ACHN (cell line): Measurements from ENCODE around the gene DAPK1.
"Not testable (repeated sequence)": the region's sequence is repeated elsewhere in the genome, so short reads cannot be mapped to it uniquely, and the experiment has no call there.

ENCODE experiments used
- DNase-seq: peaks from one replicate; pipeline ENCODE4 v3.0.0-alpha.2; 2015
- in situ Hi-C: cut with HindIII; loops from 2 replicates; pipeline ENCODE4 v1.10.0; 2017; ENCODE audit warnings: low sequenced_read_pairs, low pct_ligation_motif_present, low pct_unique_long_range_greater_than_20kb

The DAPK1 gene

DNA sequence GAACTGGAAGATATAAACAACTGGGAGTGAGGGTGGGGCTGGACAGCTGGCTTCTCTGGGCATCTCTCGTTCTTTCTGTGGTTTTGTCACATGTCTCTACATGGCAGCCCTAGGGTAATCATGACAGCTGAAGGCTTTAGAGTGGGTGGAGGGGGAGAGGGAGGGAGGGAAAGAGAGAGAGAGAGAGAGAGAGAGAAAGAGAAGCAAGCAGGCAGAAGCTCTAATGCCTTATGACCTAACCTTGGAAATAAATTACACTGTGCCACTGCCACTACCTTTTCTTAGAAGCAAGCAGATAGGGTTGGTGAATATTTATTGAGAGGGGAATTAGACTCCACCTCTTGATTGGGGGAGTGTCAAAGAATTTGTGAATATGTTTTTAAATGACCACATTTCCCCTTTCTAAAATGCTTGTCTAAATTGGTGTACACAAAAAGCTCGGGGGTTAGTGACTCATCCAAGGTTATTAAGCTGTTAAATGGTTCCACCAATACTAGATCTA lies 2.6 kb upstream of the DAPK1 start:
- in situ Hi-C loops = no loop called here
- DNase-seq = no peak

DNA sequence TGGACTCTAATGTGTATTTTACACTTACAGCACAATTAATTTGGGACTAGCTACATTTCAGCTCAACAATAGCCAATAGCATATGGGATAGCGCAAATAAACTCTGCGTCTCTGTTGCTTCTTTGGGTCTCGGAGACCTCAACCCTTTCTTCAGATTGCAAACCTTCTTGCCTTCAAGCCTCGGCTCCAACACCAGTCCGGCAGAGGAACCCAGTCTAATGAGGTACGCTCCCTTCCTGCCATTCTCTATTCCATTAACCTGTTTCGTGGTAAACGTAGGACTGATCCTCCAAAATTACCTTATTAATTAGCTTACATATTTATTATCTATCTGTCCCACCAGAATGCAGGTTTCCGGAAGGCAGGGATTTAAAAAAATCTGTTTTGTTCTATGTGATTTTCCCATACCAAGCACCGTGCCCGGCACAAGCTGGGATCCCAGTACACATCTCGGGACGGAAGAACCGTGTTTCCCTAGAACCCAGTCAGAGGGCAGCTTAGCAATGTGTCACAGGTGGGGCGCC lies 525 bp upstream of the DAPK1 start:
- in situ Hi-C loops = no loop called here
- DNase-seq = no peak

DNA sequence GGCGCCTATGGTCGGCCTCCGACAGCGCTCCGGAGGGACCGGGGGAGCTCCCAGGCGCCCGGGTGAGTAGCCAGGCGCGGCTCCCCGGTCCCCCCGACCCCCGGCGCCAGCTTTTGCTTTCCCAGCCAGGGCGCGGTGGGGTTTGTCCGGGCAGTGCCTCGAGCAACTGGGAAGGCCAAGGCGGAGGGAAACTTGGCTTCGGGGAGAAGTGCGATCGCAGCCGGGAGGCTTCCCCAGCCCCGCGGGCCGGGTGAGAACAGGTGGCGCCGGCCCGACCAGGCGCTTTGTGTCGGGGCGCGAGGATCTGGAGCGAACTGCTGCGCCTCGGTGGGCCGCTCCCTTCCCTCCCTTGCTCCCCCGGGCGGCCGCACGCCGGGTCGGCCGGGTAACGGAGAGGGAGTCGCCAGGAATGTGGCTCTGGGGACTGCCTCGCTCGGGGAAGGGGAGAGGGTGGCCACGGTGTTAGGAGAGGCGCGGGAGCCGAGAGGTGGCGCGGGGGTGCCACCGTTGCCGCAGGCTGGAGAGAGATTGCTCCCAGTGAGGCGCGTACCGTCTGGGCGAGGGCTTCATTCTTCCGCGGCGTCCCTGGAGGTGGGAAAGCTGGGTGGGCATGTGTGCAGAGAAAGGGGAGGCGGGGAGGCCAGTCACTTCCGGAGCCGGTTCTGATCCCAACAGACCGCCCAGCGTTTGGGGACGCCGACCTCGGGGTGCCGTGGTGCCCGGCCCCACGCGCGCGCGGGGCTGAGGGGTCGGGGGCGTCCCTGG lies 561 bp downstream of the DAPK1 start:
- peak; percentile 53 for DNase-seq
- in situ Hi-C loops = no loop called here

DNA sequence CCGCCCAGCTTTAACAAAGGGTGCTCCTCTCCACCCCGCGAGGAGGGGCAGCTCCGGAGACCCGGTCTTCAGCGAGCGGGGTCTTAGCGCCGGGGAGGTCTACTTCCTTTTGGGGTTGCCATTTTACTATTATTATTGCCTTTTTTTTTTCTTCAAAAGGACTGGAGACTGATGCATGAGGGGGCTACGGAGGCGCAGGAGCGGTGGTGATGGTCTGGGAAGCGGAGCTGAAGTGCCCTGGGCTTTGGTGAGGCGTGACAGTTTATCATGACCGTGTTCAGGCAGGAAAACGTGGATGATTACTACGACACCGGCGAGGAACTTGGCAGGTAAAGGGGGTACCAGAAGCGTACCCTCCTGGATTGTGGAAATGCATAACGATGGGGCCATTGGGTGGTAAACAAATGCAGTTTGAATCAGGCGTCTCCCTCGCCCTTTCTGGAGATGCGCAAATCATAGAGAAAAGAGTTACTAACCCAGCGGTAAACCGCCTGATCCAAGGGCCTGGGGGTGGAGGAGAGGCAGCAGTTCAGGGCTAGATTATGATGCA lies 1.2 kb downstream of the DAPK1 start:
- in situ Hi-C loops = no loop called here
- DNase-seq = no peak

GRCh38 chr9:87499424-87500017 lies 1.9 kb downstream of the DAPK1 start:
- in situ Hi-C loops = no loop called here
- DNase-seq = no peak

DNA sequence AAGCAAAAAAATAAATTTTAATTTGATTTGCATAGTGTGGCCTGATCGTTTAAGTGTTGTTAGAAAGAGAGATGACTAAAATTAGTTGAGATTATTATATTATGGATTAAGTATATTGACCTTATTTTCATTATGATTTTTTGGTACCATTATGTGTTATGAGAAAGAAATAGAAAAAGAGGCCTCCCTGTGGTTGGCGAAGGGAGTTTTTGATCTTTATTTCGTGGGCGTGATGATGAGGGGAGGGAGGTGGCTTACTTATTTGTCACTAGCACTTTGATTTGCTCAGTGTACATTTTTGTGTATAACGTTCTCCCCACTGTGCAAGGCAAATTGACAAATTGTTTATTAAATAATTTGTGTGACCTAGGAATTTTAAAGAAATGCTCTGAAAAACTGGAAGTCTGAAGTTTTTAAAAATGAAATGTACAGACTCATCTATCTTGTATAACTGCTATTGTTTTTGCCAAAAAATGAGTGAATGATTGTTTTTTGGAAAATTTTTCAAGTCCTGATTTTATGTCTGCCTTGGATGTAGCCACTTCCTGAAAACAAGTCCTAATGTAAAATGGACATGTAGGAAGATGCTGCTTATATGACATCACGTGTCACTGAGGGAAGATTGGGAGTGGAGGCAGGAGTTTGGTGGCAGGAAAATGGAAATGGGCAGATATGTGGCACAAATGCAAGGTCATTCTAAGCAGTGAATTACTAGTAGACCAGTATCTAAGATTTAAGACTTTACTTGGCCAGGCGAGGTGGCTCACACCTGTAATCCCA lies 3.0 kb downstream of the DAPK1 start:
- DNase-seq = no peak
- in situ Hi-C loops = no loop called here

- DNase-seq, in situ Hi-C loops: not testable (repeated sequence)
Observed at GRCh38 chr9:87501271-87501656, 3.6 kb downstream of the DAPK1 start.

GRCh38 chr9:87501806-87502205 lies 4.1 kb downstream of the DAPK1 start:
- in situ Hi-C loops = no loop called here

DNA sequence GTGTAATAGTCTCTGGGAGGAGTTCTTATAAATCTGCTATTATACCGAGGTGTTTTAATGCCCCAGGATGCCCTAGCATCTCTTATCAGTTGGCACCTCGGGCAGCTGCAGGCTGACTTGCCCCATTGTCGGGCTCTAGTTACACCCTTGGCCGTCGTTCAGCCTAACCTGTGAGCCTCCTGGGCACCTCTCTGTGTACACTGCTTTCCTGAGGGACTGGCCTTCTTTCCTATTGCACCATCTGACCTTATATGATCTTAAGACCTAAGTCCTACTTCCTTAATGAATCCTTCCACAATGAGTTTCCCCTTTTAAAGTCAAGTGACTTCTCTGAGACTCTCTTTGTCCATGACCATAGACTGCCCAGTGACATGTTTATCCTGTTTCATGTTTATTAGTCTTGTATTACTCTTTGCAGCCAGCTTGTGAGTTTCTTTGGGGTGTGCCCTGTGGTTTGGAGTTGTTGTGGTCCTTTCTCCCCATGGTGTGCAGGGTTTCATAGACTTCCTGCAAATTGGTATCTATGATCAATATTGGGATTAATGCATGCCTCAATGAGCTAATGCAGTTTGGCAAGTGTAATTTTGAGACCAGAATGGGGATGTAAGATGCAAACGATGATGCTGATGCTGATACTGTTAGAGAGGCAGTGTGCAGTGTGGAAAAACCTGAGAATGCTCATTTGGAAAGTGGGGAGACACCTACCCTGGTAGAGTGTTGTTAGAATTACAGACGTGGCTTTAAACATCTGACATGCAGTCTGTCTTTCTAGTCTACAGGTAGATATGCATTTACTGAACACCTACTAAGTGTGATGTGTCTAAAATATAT lies 4.9 kb downstream of the DAPK1 start:
- in situ Hi-C loops = no loop called here
- no peak for DNase-seq

More at GRCh38 chr9:87501806-87502205, 4.1 kb downstream of the DAPK1 start:
- DNase-seq = no peak

DNA sequence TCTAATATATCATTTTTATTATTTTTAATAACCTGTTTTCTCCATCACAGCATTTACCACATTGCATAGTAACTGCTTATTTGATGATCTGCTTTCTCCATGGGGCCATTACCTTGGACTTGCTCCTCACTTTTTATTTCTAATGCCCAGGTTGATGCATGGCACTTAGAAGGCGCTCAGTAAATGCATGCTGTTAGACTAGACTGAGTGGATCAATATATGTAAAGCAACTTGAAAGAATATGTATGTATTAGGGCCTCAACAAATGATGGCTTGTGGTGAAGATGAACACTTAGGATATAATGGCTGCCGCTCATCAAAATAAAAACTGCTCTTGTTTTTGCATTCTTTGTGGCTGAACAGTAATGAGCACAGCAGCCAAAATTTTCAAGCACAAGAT lies 5.8 kb downstream of the DAPK1 start:
- DNase-seq = no peak
- in situ Hi-C loops = no loop called here

- DNase-seq = no peak
- in situ Hi-C loops = no loop called here
Observed at GRCh38 chr9:87503927-87504326, 6.3 kb downstream of the DAPK1 start.

- DNase-seq = no peak
- in situ Hi-C loops = no loop called here
Observed at GRCh38 chr9:87504938-87505337, 7.3 kb downstream of the DAPK1 start.

GRCh38 chr9:87505869-87506678 lies 8.4 kb downstream of the DAPK1 start:
- in situ Hi-C loops = no loop called here
- no peak for DNase-seq

GRCh38 chr9:87507576-87507975 lies 9.9 kb downstream of the DAPK1 start:
- no peak for DNase-seq
- in situ Hi-C loops = no loop called here

GRCh38 chr9:87510252-87510683 lies 12.6 kb downstream of the DAPK1 start:
- in situ Hi-C loops = no loop called here
- DNase-seq = no peak

DNA sequence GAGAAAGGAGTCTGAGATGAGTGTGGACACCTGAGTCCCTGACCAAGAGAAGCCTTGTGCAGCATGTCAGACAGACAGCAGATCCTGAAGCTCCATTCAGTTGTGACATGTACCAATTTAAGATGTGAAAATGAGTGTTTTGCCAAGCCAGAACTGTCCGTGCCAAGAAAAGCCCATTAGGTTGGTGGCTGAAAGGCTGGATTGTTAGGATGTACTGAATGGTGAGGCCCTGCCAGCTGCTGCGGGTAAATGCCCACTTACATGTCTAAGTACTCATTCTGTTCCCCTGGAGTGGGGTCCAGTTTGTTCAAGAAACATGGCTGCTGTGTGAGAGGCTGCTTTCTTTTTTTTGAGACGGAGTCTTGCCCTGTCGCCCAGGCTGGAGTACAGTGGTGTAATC lies 14.6 kb downstream of the DAPK1 start:
- no peak for DNase-seq
- in situ Hi-C loops = no loop called here

- in situ Hi-C loops = no loop called here
Observed at GRCh38 chr9:87513161-87513560, 15.5 kb downstream of the DAPK1 start.

More at GRCh38 chr9:87513161-87513560, 15.5 kb downstream of the DAPK1 start:
- no peak for DNase-seq
